ENCODE data around the gene TEX52.

The TEX52 gene

GRCh38 chr12:2857021-2857431 is at the start of gene TEX52:
TEX52 (minus strand) TSS chr12:2857039; CDS start chr12:2857026, 13 bp downstream.
- H3K27ac ChIP-seq (ENCODE audit: low read length), result no peak within 1 kb of the TSS
- H3K4me3 ChIP-seq (ENCODE audit: low read length in 2 of 2), result no peak within 1 kb of the TSS
- H3K9ac ChIP-seq (ENCODE audit: low read length in 2 of 2), result no peak within 1 kb of the TSS
- no peaks in the 10 kb centered on the region for H3K27me3 ChIP-seq (ENCODE audit: control insufficient read depth in 1 of 2, insufficient read depth in 2 of 2, low read length in 2 of 2)
- H3K9me3 ChIP-seq (ENCODE audit: control insufficient read depth in 2 of 2, low read length in 2 of 2), result no peaks in the 10 kb centered on the region
- peaks cover 4% of the 10 kb centered on the region for H3K4me1 ChIP-seq (ENCODE audit: control insufficient read depth, insufficient read depth, low read length)
- peaks cover 0 to 2% of the 10 kb centered on the region in 2 donors for H3K36me3 ChIP-seq (ENCODE audit: control insufficient read depth in 2 of 2, insufficient read depth in 2 of 2, low read length in 2 of 2)

GRCh38 chr12:2904260-2904659 is 47.4 kb upstream of the TEX52 start:
- Histone ChIP-seq H3K36me3 (ENCODE audit: control insufficient read depth in 2 of 2, insufficient read depth in 2 of 2, low read length in 2 of 2) (peaks cover 0 to 2% of the 10 kb centered on the region in 2 donors), H3K4me3 (ENCODE audit: low read length in 2 of 2) (no peak overlapping the region), H3K27me3 (ENCODE audit: control insufficient read depth in 1 of 2, insufficient read depth in 2 of 2, low read length in 2 of 2) (no peaks in the 10 kb centered on the region), H3K27ac (ENCODE audit: low read length) (peak overlapping the region; percentile 6), H3K9ac (ENCODE audit: low read length in 2 of 2) (no peak overlapping the region), H3K4me1 (ENCODE audit: control insufficient read depth, insufficient read depth, low read length) (peaks cover 3% of the 10 kb centered on the region), H3K9me3 (ENCODE audit: control insufficient read depth in 2 of 2, low read length in 2 of 2) (no peaks in the 10 kb centered on the region)

- H3K9ac ChIP-seq (ENCODE audit: low read length in 2 of 2), result peak overlapping the region in 1 of 2 donors; percentile 42
- H3K9me3 ChIP-seq (ENCODE audit: control insufficient read depth in 2 of 2, low read length in 2 of 2), result no peaks in the 10 kb centered on the region
- peak overlapping the region in 1 of 2 donors; percentile 36 for H3K4me3 ChIP-seq (ENCODE audit: low read length in 2 of 2)
- H3K36me3 ChIP-seq (ENCODE audit: control insufficient read depth in 2 of 2, insufficient read depth in 2 of 2, low read length in 2 of 2), result no peaks in the 10 kb centered on the region
- no peaks in the 10 kb centered on the region for H3K27me3 ChIP-seq (ENCODE audit: control insufficient read depth in 1 of 2, insufficient read depth in 2 of 2, low read length in 2 of 2)
- H3K27ac ChIP-seq (ENCODE audit: low read length), result no peak overlapping the region
- H3K4me1 ChIP-seq (ENCODE audit: control insufficient read depth, insufficient read depth, low read length), result peaks cover 3% of the 10 kb centered on the region
Observed at GRCh38 chr12:2902272-2902880, 45.5 kb upstream of the TEX52 start.

DNA sequence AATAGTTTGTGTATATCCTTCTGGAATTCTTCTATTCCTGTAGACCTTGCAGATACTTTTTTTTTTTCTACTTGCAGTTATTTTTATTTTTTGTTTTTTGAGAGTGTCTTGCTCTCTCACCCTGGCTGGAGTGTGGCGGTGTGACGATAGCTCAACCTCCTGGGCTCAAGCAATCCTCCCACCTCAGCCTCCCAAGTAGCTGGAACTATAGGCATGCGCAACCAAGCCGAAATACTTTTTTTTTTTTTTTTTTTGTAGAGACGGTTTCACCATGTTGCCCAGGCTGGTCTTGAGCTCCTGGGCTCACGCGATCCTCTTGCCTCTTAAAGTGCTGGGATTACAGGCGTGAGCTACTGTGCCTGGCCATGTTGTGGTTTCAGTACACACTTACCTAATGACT is 43.8 kb upstream of the TEX52 start:
- Histone ChIP-seq H3K9ac (ENCODE audit: low read length in 2 of 2) (no peak overlapping the region), H3K9me3 (ENCODE audit: control insufficient read depth in 2 of 2, low read length in 2 of 2) (no peaks in the 10 kb centered on the region), H3K27ac (ENCODE audit: low read length) (no peak overlapping the region), H3K27me3 (ENCODE audit: control insufficient read depth in 1 of 2, insufficient read depth in 2 of 2, low read length in 2 of 2) (no peaks in the 10 kb centered on the region), H3K4me3 (ENCODE audit: low read length in 2 of 2) (no peak overlapping the region), H3K36me3 (ENCODE audit: control insufficient read depth in 2 of 2, insufficient read depth in 2 of 2, low read length in 2 of 2) (no peaks in the 10 kb centered on the region), H3K4me1 (ENCODE audit: control insufficient read depth, insufficient read depth, low read length) (peaks cover 7% of the 10 kb centered on the region)

GRCh38 chr12:2897418-2897817 is 40.6 kb upstream of the TEX52 start:
- Histone ChIP-seq H3K27me3 (ENCODE audit: control insufficient read depth in 1 of 2, insufficient read depth in 2 of 2, low read length in 2 of 2) (no peaks in the 10 kb centered on the region), H3K4me1 (ENCODE audit: control insufficient read depth, insufficient read depth, low read length) (peaks cover 12% of the 10 kb centered on the region), H3K27ac (ENCODE audit: low read length) (no peak overlapping the region)

DNA sequence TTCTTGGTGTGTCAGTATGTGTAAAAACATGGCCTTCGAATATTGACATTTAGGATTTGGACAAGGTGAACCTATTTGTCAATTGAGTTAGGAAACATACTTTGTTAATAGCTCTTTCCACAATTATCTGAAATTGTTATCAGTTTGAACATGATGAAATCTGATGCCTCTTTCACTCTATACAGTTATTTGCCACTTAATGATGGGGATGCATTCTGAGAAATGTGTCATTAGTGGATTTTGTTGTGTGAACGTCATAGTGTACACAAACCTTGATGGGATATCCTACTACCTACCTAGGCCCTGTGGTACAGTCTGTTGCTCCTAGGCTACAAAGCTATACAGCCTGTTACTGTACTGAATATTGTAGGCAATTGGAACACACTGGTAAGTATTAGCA is 38.7 kb upstream of the TEX52 start:
- H3K27ac ChIP-seq (ENCODE audit: low read length), result peak overlapping the region; percentile 49
- no peaks in the 10 kb centered on the region for H3K9me3 ChIP-seq (ENCODE audit: control insufficient read depth in 2 of 2, low read length in 2 of 2)
- peaks cover 18% of the 10 kb centered on the region for H3K4me1 ChIP-seq (ENCODE audit: control insufficient read depth, insufficient read depth, low read length)
- H3K36me3 ChIP-seq (ENCODE audit: control insufficient read depth in 2 of 2, insufficient read depth in 2 of 2, low read length in 2 of 2), result no peaks in the 10 kb centered on the region
- no peak overlapping the region for H3K9ac ChIP-seq (ENCODE audit: low read length in 2 of 2)
- no peak overlapping the region for H3K4me3 ChIP-seq (ENCODE audit: low read length in 2 of 2)
- H3K27me3 ChIP-seq (ENCODE audit: control insufficient read depth in 1 of 2, insufficient read depth in 2 of 2, low read length in 2 of 2), result no peaks in the 10 kb centered on the region

More at GRCh38 chr12:2897418-2897817, 40.6 kb upstream of the TEX52 start:
- H3K36me3 ChIP-seq (ENCODE audit: control insufficient read depth in 2 of 2, insufficient read depth in 2 of 2, low read length in 2 of 2), result no peaks in the 10 kb centered on the region
- H3K4me3 ChIP-seq (ENCODE audit: low read length in 2 of 2), result no peak overlapping the region
- no peak overlapping the region for H3K9ac ChIP-seq (ENCODE audit: low read length in 2 of 2)
- no peaks in the 10 kb centered on the region for H3K9me3 ChIP-seq (ENCODE audit: control insufficient read depth in 2 of 2, low read length in 2 of 2)

GRCh38 chr12:2895051-2895451 is 38.2 kb upstream of the TEX52 start:
- H3K9me3 ChIP-seq (ENCODE audit: control insufficient read depth in 2 of 2, low read length in 2 of 2), result no peaks in the 10 kb centered on the region
- peak overlapping the region; percentile 49 for H3K27ac ChIP-seq (ENCODE audit: low read length)
- no peak overlapping the region for H3K9ac ChIP-seq (ENCODE audit: low read length in 2 of 2)

DNA sequence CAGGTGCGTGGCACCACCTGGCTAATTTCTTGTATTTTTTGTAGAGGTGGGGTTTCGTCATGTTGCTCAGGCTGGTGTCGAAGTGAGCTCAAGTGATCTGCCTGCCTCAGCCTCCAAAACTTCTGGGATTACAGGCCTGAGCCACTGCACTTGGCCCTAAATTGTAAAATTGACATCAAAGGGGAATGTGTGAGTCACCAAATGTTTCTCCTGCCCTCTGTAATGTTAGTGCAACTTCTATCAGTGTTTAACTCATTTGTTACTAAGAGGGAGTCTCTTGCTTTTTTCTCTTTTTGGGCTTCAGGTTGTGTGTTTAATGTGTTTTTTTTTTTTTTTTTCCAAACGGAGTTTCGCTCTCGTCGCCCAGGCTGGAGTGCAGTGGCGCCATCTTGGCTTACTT is 36.2 kb upstream of the TEX52 start:
- no peaks in the 10 kb centered on the region for H3K9me3 ChIP-seq (ENCODE audit: control insufficient read depth in 2 of 2, low read length in 2 of 2)
- peaks cover 20% of the 10 kb centered on the region for H3K4me1 ChIP-seq (ENCODE audit: control insufficient read depth, insufficient read depth, low read length)
- no peaks in the 10 kb centered on the region for H3K27me3 ChIP-seq (ENCODE audit: control insufficient read depth in 1 of 2, insufficient read depth in 2 of 2, low read length in 2 of 2)
- H3K27ac ChIP-seq (ENCODE audit: low read length), result no peak overlapping the region
- peaks cover 1 to 2% of the 10 kb centered on the region in 2 donors for H3K36me3 ChIP-seq (ENCODE audit: control insufficient read depth in 2 of 2, insufficient read depth in 2 of 2, low read length in 2 of 2)
- peak overlapping the region; percentile 22 to 47 for H3K4me3 ChIP-seq (ENCODE audit: low read length in 2 of 2)
- H3K9ac ChIP-seq (ENCODE audit: low read length in 2 of 2), result no peak overlapping the region

More at GRCh38 chr12:2895051-2895451, 38.2 kb upstream of the TEX52 start:
- no peaks in the 10 kb centered on the region for H3K36me3 ChIP-seq (ENCODE audit: control insufficient read depth in 2 of 2, insufficient read depth in 2 of 2, low read length in 2 of 2)
- no peaks in the 10 kb centered on the region for H3K27me3 ChIP-seq (ENCODE audit: control insufficient read depth in 1 of 2, insufficient read depth in 2 of 2, low read length in 2 of 2)
- H3K4me3 ChIP-seq (ENCODE audit: low read length in 2 of 2), result peak overlapping the region in 1 of 2 donors; percentile 31
- peaks cover 19% of the 10 kb centered on the region for H3K4me1 ChIP-seq (ENCODE audit: control insufficient read depth, insufficient read depth, low read length)

DNA sequence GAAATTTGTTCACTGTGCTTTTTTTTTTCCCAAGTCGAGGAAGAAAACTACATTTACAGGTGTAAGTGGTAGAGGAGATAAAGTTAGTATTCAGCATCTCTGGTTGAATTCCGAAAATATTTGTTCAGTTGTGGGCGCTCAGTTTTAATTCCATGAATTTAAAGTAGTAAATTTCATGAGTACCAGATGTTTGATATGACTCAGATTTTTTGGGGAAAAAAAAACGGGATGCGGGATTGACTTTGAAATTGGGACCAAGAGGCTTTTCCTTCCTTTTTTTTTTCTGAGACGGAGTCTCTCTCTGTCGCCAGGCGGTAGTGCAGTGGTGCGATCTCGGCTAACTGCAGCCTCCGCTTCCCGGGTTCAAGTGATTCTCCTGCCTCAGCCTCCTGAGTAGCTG is 35.4 kb upstream of the TEX52 start:
- H3K4me1 ChIP-seq (ENCODE audit: control insufficient read depth, insufficient read depth, low read length), result peaks cover 20% of the 10 kb centered on the region
- peak overlapping the region; percentile 96 for H3K27ac ChIP-seq (ENCODE audit: low read length)

DNA sequence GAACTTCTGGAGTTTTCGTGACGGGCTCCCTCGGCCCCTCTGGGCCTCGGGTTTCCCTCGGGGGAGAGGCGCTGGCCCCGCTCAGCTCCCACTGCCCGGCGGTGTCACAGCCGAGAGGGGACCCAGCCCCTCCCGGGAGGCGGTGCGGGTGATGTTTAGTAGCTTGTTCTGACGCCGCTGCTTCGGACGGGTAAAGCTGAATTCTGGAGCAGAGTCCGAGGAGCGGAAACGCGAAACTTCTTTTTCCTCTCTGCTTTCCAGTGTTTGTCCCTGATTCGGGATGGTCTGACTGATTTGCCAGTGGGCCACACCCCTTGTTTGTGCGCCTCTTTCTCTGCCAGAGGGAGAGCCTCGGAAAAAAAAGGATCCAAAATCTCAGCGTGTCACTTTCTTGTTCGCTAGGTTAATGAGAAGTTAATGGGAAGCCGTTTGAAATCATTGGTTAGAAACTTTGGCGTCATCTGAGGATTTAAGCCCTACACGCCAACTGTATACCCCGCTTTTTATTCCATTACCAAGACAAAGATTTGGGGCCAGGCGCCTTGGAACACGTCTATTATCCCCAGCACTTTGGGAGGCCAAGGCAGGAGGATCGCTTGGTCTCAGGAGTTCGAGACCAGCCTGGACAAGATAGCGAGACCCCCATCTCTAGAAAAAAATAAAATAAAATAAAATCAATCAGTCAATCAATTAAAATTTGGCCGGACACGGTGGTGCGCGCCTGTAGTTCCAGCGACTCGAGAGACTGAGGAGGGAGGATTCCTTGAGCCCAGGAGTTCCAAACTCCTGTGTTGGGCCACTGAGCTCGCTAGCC is 34.6 kb upstream of the TEX52 start:
- Histone ChIP-seq H3K27ac (ENCODE audit: low read length) (peak overlapping the region; percentile 96), H3K27me3 (ENCODE audit: control insufficient read depth in 1 of 2, insufficient read depth in 2 of 2, low read length in 2 of 2) (no peaks in the 10 kb centered on the region), H3K9me3 (ENCODE audit: control insufficient read depth in 2 of 2, low read length in 2 of 2) (no peaks in the 10 kb centered on the region)

More for the DNA sequence above, 35.4 kb upstream of the TEX52 start:
- peak overlapping the region in 1 of 2 donors; percentile 92 for H3K4me3 ChIP-seq (ENCODE audit: low read length in 2 of 2)
- H3K36me3 ChIP-seq (ENCODE audit: control insufficient read depth in 2 of 2, insufficient read depth in 2 of 2, low read length in 2 of 2), result peaks cover 4% of the 10 kb centered on the region in 2 donors
- peak overlapping the region in 1 of 2 donors; percentile 99 for H3K9ac ChIP-seq (ENCODE audit: low read length in 2 of 2)
- H3K9me3 ChIP-seq (ENCODE audit: control insufficient read depth in 2 of 2, low read length in 2 of 2), result no peaks in the 10 kb centered on the region
- no peaks in the 10 kb centered on the region for H3K27me3 ChIP-seq (ENCODE audit: control insufficient read depth in 1 of 2, insufficient read depth in 2 of 2, low read length in 2 of 2)

More for the DNA sequence above, 34.6 kb upstream of the TEX52 start:
- H3K4me3 ChIP-seq (ENCODE audit: low read length in 2 of 2), result peak overlapping the region; percentile 92 to 95
- H3K36me3 ChIP-seq (ENCODE audit: control insufficient read depth in 2 of 2, insufficient read depth in 2 of 2, low read length in 2 of 2), result peaks cover 4 to 6% of the 10 kb centered on the region in 2 donors
- peaks cover 20% of the 10 kb centered on the region for H3K4me1 ChIP-seq (ENCODE audit: control insufficient read depth, insufficient read depth, low read length)
- H3K9ac ChIP-seq (ENCODE audit: low read length in 2 of 2), result peak overlapping the region; percentile 93 to 99
